ENCODE data around the gene PSMD6.
A peak's percentile ranks its signal among the peaks of the same experiment; 100 is the strongest.

PSMD6 gene

DNA sequence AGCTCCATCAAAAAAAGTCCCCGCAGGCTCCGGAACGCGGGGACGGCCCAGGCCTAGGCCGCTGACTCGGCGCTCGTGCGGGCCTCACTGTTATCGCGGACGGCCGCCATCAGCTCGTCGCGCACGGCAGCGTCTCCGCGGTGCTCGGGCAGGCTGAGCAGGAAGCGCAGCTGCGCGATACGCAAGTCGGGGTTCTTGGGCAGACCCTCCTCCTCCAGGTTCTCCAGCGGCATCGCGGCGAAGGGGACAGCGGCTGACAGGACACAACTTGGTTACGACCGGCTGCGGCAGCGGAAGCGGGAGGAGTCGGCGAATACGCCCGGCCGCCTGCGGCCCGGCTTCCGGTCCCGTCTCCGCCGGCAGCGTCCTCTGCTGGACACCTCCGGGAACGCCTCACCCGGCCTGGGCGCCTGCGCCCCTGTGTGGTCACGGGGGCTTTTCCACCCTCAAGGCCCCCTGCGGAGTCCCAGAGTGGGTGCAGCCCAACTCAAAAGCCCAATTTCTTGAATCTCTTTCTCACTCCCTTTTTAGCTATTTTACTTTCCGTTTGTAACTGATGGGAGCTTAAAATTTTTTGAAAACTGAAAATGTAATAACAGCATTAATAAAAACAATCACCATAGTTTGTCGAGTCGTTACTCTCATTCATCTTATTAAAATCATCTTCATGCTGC, at the start of gene PSMD6:
Gene PSMD6 (minus strand): TSS at position 308 of the 674 bp plus-strand sequence. CDS start 75 bp downstream, at position 233.
- peak; percentile 76 to 83 for DNase-seq

DNA sequence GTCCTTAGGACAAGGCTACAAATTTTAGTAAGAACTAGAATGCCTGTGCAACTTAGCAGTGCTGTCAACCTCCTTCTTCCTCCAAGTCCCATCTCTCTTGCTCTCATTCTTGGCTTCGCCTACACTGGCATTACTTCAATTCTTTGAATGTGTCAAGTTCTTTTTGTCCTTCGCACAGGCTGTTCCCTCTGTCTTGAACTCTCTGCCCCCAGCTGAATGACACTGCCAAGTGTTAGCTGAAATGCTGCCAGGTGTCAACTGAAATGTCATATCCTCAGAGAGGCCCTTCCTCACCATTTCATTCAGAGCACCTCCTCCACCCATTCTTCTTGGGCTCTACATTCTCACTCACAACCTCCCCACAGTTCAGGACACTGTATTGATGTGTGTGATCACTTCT, 48.8 kb upstream of the PSMD6 start:
- no peak for DNase-seq

DNA sequence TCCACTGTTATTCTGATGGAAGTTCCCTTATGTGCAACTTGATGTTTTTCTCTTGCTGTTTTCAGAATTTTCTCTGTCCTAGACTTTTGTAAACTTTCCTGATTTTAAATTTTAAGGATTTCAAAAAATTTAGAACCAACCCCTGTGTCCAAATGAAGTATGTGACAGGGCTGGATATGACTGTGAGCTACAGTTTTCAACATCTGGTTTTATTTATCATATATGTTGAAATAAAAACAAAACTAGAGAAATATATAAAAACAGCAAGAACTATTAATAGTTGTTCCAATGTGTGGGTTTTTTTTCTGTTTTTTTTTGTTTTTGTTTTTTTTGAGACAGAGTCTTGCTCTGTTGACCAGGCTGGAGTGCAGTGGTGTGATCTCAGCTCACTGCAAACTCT, 47.4 kb upstream of the PSMD6 start:
- no peak for DNase-seq

DNA sequence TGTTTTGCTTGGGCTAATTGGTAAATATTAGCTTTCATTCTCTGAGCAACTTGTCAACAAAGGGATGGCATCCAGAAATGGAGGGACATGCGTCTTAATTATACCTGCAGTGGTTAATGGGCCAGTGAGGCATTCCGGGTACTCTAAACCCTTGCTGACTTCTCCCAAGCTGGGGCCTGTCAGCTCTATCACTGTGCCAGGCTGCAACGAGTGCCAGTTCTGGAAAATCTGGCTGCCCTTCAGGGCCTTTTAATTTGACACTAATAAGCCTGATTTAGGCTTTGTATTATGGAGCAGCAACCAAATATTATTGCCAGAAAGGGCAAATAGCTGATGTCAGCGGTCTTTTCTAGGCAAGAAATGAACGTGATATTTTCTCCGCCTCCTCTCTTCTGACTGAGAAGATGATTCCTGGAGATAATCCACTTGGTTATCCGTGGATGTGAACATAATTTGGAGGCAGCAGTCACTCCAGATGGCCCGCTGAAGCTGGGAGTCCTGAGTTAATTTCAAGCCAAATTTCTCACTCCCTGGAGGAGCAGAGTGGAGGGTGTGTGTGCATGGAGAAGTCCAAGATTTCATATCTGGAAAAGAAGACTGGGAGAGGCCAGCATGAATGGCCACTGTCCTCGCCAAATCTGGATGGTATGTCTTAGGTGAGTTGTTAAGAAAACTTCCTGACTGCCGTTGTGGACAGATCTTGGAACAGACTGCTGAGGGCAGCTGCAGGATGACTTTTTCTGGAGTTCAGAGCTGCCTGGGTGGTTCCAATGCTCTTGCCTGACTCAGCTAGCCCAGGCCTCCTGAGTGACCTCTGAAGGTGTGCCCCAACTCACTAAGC, 44.4 kb upstream of the PSMD6 start:
- DNase-seq, result no peak

DNA sequence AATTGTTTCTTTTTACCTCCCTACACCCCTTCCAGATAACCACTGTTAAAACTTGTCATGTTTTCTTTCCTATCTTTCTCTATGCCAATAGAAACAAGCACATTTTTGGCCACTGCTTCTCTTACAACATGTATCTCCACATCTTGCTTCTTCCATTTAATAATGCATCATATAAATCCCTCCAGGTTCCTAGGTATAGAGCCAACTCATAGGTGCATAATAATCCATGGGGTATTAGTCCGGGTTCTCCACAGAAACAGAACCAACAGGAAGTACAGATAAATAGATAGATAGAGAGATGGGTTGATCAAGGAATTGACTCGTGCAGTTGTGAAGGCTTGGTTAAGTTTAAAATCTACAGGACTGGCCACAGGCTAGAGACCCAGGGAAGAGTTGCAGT, 41.5 kb upstream of the PSMD6 start:
- DNase-seq, result no peak

DNA sequence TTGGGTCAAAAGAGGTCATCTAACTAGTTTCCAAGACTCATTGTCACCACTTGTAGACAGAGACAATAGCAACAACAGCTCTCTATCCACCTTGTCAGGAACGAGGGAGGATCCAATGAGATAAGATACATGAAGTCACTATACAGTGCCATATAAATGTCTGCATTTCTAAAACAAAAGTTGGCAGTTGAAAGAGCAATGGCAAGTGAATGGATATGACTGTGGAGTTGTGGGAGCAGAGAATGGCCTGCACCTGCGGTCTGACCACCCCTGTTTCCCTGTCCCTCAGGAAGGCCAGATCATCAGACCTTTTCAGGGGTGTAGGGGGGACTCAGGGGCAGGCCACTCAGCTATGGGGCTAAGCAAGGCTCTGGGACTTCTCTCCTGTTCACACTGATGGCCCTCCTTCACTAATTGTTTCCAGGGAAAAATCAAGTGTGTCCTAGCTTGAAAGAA, 40.7 kb upstream of the PSMD6 start:
- no peak for DNase-seq

DNA sequence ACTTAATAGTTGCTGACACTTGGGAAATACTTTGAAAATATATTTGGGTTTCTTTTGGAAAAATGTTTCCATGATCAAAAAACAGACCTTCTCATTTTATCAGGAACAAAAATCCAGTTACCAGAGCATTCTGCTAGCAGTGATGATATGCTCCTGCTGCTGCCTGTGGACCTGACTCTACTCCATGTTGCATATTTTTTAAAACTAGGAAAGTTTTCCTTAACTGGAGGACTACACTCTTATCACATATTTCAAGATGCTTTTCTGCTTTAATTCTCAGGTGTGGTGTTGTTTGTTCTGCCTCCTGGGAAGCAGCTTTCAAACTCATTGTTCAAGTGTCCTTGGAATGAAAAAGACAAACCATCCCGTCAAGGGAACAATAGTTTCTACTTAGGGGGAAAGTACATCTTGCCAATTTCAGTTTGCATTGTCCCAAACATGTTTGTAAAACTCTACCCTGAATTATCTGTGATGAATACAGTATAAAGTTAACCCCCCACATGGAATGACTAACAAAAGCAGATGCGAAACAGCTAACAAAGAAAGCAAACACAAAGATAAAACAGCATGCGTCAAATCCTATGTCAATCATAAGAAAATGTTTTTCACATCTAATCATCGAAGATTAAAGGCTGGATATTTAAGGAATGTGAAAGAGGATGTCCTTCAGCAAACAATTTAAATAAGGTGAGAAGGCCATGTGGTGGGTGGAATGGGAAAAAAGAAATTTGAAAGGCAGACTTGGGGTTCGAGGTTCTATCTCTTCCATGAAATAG, 40.1 kb upstream of the PSMD6 start:
- no peak for DNase-seq

DNA sequence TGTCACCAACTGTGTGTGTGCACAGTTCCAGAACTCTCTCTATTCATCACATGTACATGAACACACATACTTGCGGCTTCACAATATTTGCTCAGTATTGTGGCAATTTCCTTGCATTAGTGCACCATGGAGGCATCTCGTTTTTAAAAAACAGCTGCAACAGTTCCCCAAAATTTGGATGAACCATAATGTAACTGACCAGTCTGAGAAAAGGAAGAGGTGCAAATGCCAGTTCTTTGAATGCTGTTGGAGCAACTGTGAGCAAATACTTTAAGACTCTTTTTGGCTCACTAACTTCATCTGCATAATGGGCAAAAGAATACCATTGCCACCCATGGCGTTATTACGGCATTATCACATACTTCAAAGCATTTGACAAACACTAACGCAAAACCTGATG, 38.3 kb upstream of the PSMD6 start:
- DNase-seq, result no peak

DNA sequence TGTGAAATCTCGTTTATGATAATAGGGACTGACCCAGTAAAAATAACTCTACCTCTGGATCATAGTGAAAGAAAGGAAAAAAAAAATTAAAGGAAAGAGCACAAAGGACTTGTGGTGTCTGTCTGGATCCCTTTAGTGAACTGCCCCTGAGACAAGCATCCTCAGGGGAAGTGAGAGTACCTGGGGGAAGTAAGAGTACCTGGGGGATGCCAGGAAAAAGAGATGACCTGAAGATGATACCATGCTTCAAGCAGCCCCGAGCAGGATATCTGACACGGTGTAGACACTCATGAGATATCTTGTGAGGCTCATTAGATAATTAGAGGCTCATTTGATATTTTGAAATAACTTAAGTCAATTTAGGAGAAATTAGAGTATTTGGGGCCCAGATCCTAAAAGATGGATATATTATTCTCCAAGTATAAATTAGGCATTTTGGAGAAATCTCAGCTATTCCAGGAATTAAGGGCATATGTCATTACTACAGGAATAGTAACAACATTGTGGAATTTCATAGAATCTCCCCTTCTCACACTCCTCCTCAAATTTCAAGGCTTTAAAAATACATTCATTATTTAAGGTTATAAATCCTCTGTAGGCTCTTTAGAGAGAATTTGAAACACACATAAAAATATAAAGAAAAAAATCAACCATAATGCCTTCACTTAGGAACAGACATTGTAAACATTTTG, 36.3 kb upstream of the PSMD6 start:
- no peak for DNase-seq

DNA sequence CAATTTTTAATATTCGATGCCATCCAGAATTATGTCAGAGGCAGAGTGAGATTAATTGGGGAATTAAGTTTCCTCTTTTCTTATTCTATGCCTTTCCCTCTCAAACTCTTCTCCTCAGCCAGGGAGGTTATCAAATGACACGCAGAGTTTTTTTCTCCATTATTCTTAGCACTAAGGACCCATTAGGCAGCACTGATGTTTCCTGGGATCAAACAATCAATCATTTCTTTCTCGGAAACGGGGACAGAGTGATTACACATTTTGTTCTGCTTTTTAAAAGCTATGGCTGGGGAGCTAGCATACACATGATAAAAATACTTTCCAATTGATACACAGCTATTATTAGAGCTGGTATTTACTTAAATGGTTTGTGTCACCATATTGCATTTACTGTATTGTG, 35.3 kb upstream of the PSMD6 start:
- DNase-seq, result no peak

DNA sequence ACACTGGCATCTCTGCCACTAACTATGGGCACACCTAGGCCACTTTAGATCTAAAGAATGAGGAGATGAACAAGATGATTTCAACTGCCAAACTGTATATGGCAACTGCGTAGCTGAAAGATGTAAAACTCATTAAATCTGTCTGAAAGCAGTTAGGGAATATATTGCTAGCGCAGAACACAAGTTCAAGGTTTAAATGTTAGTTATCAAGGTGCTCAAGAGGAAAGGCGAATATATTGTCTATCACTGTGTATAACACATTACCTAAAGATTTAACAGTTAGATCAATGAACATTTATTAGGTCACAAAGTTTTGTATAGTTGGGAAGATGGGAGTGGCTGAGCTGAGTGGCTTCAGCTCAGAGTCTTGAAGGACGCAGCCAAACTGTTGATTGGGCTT, 33.9 kb upstream of the PSMD6 start:
- DNase-seq, result no peak

DNA sequence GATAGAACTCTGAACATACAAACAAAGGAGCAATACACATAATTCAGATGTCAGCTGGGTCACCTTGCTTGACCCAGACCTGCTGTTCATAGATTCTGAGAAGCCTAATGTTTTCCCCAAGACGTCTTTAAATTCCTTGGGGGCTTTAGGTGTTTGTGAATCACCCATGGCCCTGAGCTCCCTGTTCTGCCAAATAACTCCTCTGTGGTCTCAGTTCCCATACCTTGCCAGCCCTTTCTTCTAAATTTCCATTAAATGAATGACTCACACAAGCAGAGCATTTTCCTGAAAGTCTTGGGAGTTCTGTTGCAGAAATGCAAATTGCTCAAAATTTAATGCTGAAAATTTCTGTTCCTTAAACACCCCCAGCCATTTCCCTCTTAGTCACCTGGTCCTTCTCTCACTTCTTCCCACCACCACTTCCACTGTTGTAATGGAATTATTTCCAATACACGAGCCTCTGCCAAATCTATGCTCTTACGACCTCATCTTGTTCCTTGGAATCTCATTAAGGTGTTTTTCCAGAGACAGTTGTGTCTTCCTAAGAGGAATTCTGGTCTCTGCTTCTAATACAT, 33.4 kb upstream of the PSMD6 start:
- DNase-seq, result no peak

DNA sequence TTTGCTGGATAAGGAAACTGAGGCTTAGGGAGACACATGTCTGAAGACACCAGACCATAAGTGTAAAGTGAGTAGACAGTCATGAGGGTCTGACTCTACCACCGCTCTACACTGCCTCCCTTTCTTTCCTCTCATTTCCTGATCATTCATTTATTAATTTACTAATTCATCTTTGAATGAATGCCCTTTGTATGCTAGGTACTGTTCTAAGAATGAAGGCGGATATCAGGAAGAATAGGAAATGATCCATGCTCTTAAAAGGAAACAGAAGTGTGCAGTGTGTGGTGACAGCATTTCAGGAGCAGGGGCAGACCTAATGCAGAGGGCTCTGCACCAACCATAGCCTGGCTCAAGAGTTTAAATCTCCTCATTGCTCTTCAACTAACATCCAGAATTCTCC, 31.8 kb upstream of the PSMD6 start:
- no peak for DNase-seq

DNA sequence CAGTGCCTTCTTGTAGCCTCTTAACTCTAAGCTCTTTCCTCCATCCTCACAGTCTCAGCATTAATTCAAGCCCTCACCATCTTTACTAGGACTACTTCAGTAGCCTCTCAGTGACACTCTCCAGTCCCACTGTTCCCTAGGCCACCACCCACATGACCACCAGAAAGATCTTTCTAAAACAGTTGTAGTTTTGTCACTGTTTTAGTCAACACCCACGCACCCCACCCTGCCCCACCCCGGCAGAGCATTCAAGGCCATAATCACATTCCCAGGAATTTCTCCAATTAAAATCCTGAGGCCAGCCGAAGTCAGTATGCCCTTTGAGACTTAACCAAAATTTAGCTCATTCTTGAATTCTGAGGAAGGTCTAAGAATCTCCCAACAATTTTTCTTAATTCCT, 31.2 kb upstream of the PSMD6 start:
- DNase-seq, result no peak

DNA sequence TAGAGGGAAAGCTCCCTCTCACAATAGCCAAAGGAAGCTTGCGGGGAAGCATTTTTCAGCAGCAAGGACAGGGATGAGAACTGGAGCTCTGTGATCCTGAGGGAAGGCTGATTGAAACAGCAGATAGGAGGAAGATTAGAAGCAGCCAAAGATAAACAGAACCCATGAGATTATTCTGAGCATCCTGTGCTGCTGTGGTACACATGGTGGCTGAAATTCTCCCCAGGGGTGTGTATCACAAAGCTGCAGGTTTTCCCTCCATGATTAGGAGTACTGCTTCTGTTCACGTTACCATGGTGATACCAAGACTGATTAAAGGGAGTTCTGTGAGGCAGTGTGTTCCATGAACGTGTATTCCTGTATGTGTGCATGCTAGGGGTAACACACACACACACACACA, 30.3 kb upstream of the PSMD6 start:
- DNase-seq, result no peak

DNA sequence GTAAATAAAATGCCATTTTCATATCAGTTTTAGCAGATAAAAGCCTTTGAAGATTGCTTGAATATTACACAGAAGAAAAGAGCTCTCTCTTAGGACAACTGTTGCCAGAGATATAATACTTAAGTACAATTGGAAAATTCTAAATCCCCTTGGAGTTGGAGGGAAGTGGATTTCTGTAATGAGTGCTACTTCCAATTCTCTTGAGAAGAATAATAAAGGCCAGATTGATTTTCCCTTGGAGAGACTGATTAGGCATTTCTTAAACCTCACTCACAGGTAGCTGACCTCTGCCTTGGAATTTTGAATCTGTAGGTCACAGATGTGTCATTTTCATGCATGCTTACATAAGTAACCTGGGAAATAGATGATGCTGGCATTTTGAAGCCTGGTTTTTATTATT, 29.8 kb upstream of the PSMD6 start:
- no peak for DNase-seq

DNA sequence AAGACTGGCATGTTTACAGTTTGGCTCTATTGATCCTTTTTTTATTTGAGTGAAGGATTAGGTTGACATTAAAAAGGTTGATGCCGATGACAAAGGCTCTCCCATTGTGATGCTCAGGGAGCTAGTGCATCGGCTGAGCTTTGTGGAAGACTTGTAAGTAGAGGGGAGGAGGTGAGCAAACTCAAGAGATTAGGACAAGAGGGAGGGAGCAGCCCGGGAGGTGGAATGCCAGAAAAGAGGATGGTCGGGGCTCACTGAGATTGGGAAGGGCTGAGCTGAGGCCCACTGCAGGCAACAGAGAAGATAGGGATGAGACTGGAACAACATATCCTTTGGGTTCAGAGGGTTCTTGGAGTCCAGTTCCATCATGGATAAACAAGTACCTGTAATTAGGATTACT, 26.5 kb upstream of the PSMD6 start:
- DNase-seq, result no peak

DNA sequence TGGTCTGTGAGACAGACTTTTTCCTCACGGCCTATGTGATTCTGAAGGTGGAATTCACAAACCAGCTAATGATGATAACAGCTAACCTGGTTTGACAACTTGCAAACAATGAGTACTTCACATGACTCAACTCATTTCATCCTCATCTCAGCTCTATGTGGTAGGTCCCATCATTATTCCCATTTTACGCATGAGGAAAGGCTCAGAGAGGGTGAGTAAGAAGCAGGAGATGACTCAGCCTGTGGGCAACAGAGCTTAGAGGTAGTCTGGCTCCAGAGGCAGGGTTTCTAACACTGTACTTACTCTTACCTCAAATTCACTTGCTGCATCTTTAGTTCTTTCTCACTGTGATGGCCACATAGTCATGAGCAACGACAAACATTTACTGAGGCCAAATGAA, 25.8 kb upstream of the PSMD6 start:
- no peak for DNase-seq

DNA sequence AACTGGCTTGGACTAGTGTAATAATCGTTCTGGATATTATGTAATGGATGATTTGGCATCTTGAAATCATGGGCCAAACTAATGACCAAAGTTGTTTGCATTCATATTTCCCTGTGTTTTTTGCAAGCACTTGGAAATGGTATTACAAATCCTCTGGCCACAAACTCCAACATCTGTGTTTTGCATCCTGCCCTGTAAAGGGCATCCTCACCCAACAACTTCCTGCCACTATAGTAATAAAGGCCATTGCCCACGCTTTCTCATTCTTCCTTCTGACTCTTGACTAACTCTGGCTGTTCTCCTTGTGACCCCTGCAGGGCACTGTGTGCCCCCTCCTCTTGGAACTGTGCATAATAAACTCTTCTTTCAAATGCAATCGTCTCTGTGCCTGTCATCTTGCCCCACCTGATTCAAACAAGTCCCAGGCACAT, 25.4 kb upstream of the PSMD6 start:
- peak in 1 of 2 experiments; percentile 13 for DNase-seq

DNA sequence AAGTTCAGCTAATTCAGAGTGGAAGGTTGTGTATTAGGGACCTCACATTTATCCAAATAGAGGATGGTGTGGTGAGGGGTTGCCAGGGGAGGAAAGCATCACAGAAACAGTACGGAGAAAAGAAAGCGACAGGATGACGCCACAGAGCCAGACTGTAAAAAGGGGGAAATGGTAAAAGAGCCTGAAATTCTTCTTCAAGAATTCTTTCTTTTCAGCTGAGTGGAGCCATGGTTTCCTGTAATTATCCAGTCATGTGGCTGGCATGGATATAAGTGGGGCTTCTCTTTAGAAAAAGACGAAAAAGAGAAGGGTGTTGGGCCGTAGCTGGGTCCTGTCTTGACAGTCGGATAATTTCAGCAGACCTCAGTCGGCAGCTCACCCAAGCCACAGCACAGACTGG, 24.5 kb upstream of the PSMD6 start:
- no peak for DNase-seq

DNA sequence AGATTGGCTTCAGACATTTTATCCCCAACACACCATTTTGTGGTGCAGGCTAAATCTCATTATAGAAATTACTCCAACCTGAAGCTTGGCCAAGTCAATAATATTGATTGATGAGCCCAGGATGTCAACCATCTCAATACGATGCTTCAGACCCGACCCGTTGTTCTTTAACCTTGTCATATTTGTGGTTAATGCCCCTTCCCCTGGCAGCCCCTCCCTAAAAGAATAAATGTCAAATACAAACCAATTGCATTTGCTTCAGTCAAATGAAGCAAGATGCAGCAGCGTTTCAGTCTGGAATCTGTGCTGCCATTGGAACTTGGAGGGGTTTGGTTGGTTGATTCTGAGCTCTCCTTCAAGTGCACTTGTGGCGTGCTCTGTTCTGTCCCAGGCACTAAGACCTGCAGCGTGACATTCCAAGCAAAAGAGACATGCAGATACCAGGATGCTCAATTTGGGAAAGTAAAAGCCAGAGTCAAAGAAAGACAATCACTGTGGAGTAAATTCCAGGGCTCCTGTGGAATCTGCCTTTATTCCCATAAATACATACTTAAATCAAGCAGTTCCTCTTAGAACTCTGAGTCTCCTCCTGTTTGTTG, 23.8 kb upstream of the PSMD6 start:
- no peak for DNase-seq

DNA sequence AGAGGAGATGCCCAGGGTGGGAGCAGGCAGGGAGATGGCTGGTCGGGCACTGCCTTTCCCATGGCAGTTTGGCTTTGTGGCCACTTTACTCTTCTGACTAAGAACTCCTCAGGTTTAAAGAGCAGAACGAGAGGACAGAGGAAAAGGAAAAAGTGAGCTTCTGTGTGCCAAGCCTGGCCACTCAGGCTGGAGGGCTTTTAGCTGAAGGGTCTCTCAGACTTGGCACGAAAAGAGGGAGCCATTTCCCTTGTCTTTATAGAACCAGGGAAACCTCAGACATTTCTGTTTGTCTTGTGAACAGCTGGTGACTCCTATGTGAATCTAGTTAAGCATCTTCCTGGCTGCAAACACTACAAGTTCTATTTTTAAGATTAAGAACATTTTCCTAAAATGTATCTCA, 23.3 kb upstream of the PSMD6 start:
- DNase-seq, result no peak
